ENCODE measurements around the gene XPO1.

Gene XPO1

DNA sequence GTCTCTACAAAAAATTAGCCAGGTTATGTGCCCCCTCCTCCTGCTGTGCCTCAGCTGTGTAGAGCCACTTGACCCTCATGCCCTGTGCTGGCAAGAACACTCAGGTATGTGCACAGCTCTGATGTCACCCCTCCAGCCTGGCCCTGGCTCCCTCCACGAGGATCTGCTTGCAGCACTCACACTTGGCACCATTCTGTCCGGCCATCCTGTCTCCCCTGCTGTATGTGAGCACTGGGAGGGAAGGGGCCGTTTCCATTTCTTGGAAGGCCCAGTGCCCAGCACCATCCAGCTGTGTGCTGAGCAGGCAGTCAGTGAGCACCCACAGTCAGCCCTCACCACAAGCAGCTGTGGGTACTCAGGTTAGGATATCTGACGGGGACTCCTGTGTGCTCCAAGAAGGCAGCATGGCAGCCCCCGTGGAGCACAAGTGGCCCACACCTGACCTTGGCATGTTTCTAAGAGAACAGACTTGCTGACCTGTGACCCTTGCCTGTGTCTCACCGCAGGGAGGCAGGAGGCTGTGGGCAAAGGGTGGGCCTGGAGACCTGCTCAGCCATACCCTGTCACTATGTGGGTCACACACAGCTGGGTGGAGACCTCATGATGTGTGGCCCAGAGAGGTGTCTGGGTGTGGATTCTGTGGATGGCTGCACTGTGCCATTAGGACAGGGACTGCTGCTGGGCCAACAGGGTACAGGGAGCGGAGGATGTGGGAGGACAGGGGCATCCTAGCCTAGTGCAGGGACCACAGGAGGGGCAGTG, 98.7 kb downstream of the XPO1 start:
- no peaks in the 10 kb centered on the region for H4K20me1 ChIP-seq (ENCODE audit: low read depth, low read length)
- no peak overlapping the region for H3K4me3 ChIP-seq (ENCODE audit: insufficient read depth, low read length, poor library complexity, severe bottlenecking)
- TF ChIP-seq EZH2phosphoT487 (conservative IDR thresholded peaks at IDR 0.05; ENCODE audit: low read length), result no peak
- TF ChIP-seq, protein P1, sequence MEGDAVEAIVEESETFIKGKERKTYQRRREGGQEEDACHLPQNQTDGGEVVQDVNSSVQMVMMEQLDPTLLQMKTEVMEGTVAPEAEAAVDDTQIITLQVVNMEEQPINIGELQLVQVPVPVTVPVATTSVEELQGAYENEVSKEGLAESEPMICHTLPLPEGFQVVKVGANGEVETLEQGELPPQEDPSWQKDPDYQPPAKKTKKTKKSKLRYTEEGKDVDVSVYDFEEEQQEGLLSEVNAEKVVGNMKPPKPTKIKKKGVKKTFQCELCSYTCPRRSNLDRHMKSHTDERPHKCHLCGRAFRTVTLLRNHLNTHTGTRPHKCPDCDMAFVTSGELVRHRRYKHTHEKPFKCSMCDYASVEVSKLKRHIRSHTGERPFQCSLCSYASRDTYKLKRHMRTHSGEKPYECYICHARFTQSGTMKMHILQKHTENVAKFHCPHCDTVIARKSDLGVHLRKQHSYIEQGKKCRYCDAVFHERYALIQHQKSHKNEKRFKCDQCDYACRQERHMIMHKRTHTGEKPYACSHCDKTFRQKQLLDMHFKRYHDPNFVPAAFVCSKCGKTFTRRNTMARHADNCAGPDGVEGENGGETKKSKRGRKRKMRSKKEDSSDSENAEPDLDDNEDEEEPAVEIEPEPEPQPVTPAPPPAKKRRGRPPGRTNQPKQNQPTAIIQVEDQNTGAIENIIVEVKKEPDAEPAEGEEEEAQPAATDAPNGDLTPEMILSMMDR (IDR thresholded peaks at IDR 0.05; ENCODE audit: insufficient read depth, low read length, poor library complexity, severe bottlenecking), result no peak
- H3K4me2 ChIP-seq (ENCODE audit: low read depth, low read length, poor library complexity, severe bottlenecking), result peak overlapping the region; percentile 84
- no peak overlapping the region for H2AFZ ChIP-seq (ENCODE audit: low read depth, low read length, severe bottlenecking)
- no peaks in the 10 kb centered on the region for H3K9me3 ChIP-seq (ENCODE audit: insufficient read depth, low read length)
- H3K27me3 ChIP-seq (ENCODE audit: low read length), result no peaks in the 10 kb centered on the region
- peaks cover 95% of the 10 kb centered on the region for H3K79me2 ChIP-seq (ENCODE audit: insufficient read depth, low read length)
- no peaks in the 10 kb centered on the region for H3K9me2 ChIP-seq (replicated peaks; ENCODE audit: insufficient read depth, low read length)
- peaks cover 78% of the 10 kb centered on the region for H3F3A ChIP-seq (ENCODE audit: insufficient read depth)
- peak overlapping the region; percentile 37 for H3K9ac ChIP-seq (ENCODE audit: low read length)
- H3K36me3 ChIP-seq (ENCODE audit: low read length), result no peaks in the 10 kb centered on the region
- peak overlapping the region; percentile 97 for H3K27ac ChIP-seq (ENCODE audit: low read depth, low read length)

DNA sequence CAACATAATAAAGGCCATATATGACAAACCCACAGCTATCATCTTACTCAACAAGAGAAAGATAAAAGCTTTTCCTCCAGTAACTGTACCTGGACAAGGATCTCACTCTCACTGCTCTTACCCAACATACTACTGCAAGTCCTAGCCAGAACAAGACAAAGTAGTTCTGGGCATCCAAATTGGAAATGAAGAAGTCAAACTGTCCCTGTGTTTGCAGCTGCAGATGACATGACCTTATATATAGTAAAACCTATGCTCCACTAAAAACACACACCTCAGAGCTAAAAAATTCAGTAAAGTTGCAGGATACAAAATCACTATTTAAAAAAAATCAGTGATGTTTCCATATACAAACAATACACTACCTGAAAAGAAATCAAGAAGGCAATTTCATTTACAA, 99.5 kb downstream of the XPO1 start:
- H3F3A ChIP-seq (ENCODE audit: insufficient read depth), result peaks cover 74% of the 10 kb centered on the region
- peak overlapping the region; percentile 37; the same call in 1 of the 2 replicates for H3K9ac ChIP-seq (ENCODE audit: low read length)
- peak overlapping the region; percentile 84 for H3K4me2 ChIP-seq (ENCODE audit: low read depth, low read length, poor library complexity, severe bottlenecking)
- peaks cover 97% of the 10 kb centered on the region for H3K79me2 ChIP-seq (ENCODE audit: insufficient read depth, low read length)
- H3K4me3 ChIP-seq (ENCODE audit: insufficient read depth, low read length, poor library complexity, severe bottlenecking), result no peak overlapping the region
- no peaks in the 10 kb centered on the region for H3K36me3 ChIP-seq (ENCODE audit: low read length)
- H3K27ac ChIP-seq (ENCODE audit: low read depth, low read length), result peak overlapping the region; percentile 97
- TF ChIP-seq, protein P1 (IDR thresholded peaks at IDR 0.05; ENCODE audit: insufficient read depth, low read length, poor library complexity, severe bottlenecking), result no peak
- TF ChIP-seq EZH2phosphoT487 (conservative IDR thresholded peaks at IDR 0.05; ENCODE audit: low read length), result no peak
- H3K9me3 ChIP-seq (ENCODE audit: insufficient read depth, low read length), result no peaks in the 10 kb centered on the region
- H2AFZ ChIP-seq (ENCODE audit: low read depth, low read length, severe bottlenecking), result no peak overlapping the region
- H3K27me3 ChIP-seq (ENCODE audit: low read length), result no peaks in the 10 kb centered on the region
- H4K20me1 ChIP-seq (ENCODE audit: low read depth, low read length), result no peaks in the 10 kb centered on the region
- H3K9me2 ChIP-seq (replicated peaks; ENCODE audit: insufficient read depth, low read length), result no peaks in the 10 kb centered on the region

DNA sequence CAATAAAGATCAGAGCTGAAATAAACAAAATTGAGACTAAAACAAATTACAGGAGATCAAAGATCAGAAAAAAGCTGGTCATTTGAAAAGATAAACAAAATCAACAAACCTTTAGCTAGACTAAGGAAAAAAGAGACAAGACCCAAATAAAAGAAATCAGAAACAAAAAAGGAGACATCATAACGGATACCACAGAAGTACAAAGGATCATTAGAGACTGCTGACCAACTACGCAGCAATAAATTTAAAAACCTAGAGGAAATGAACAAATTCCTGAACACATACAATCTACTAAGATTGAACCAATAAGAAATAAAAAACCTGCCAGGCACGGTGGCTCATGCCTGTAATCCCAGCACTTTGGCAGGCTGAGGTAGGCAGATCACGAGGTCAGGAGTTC, 101.0 kb downstream of the XPO1 start:
- TF ChIP-seq, protein P1 (IDR thresholded peaks at IDR 0.05; ENCODE audit: insufficient read depth, low read length, poor library complexity, severe bottlenecking), result no peak
- TF ChIP-seq EZH2phosphoT487 (conservative IDR thresholded peaks at IDR 0.05; ENCODE audit: low read length), result no peak
- H3K9me2 ChIP-seq (replicated peaks; ENCODE audit: insufficient read depth, low read length), result no peaks in the 10 kb centered on the region
- H3K9ac ChIP-seq (ENCODE audit: low read length), result no peak overlapping the region
- no peaks in the 10 kb centered on the region for H3K9me3 ChIP-seq (ENCODE audit: insufficient read depth, low read length)
- H4K20me1 ChIP-seq (ENCODE audit: low read depth, low read length), result no peaks in the 10 kb centered on the region
- H3F3A ChIP-seq (ENCODE audit: insufficient read depth), result peaks cover 66% of the 10 kb centered on the region
- no peak overlapping the region for H3K4me3 ChIP-seq (ENCODE audit: insufficient read depth, low read length, poor library complexity, severe bottlenecking)
- no peaks in the 10 kb centered on the region for H3K36me3 ChIP-seq (ENCODE audit: low read length)
- no peak overlapping the region for H2AFZ ChIP-seq (ENCODE audit: low read depth, low read length, severe bottlenecking)
- H3K79me2 ChIP-seq (ENCODE audit: insufficient read depth, low read length), result peaks cover 99% of the 10 kb centered on the region
- H3K27ac ChIP-seq (ENCODE audit: low read depth, low read length), result peak overlapping the region; percentile 84
- no peaks in the 10 kb centered on the region for H3K27me3 ChIP-seq (ENCODE audit: low read length)
- H3K4me2 ChIP-seq (ENCODE audit: low read depth, low read length, poor library complexity, severe bottlenecking), result peak overlapping the region; percentile 41

Data from SU-DHL-6 (cell line).